HepG2 (cell line): ENCODE data around the gene DPM1. TPM values are rescaled to one million over a fixed set of nuclear protein-coding genes. Genes with fewer than 3 reads are reported as not detected.

Source experiments
- ATAC-seq: fragments of 200-7000 bp; cut with Tn5 transposase; 3 replicates; pipeline ENCODE4 v1.9.1; 2020; ENCODE audit warnings: mild to moderate bottlenecking, moderate library complexity
- BruUV-seq: library from RNA; stranded (reverse); fragments of 400-500 nt; replicated peaks from 2 replicates; lab custom pipeline; 2021; lab: Mats Ljungman, UMichigan
- CTCF ChIA-PET: fragments of 300-600 bp; formaldehyde crosslinking; extraction: SDS; loops from one replicate; lab custom pipeline; 2021; ENCODE audit warnings: low total read pairs, inconsistent platforms, low intra/inter-chr PET ratio; lab: Yijun Ruan, JAX
- POLR2A ChIA-PET: fragments of 350-600 bp; sonication (Branson Sonifier 250); formaldehyde crosslinking; loops from one replicate; lab custom pipeline; 2020; ENCODE audit warnings: antibody characterized with exemption, inconsistent platforms; lab: Yijun Ruan, JAX
- DNase-seq: peaks from one replicate; pipeline ENCODE4 v3.0.0-alpha.2; 2015; ENCODE audit warnings: low spot score
- FAIRE-seq: peaks from 3 replicates; lab custom pipeline; 2011; peaks lifted over from hg19 to GRCh38; lab: Jason Lieb, UNC
- H2AFZ ChIP-seq: one replicate; pipeline ENCODE4 v1.6.1; 2011; ENCODE audit warnings: low read length, inconsistent platforms
- H3K27ac ChIP-seq: fragments of 300-600 bp; 3 replicates; pipeline ENCODE4 v1.8.0; 2011; ENCODE audit warnings: mixed run types, mild to moderate bottlenecking, mixed read lengths, low read length, inconsistent platforms; ENCODE audit not compliant: insufficient read depth; ENCODE audit errors: extremely low read length
- H3K27me3 ChIP-seq, 2 experiments: fragments of 200-600 bp in 1 of 2; 2 replicates in 1 of 2; 3 replicates in 1 of 2; pipeline versions ENCODE4 v1.6.0 to v1.8.0; 2011; ENCODE audit warnings: low read length in 2 of 2, mild to moderate bottlenecking in 2 of 2, moderate library complexity in 2 of 2, inconsistent platforms in 1 of 2; ENCODE audit not compliant: insufficient read depth in 2 of 2, control insufficient read depth in 1 of 2
- H3K36me3 ChIP-seq, 2 experiments: fragments of 200-600 bp in 1 of 2; replicated peaks in 1 of 2; 2 replicates in 1 of 2; 3 replicates in 1 of 2; pipeline versions ENCODE4 v1.5.1 to v1.8.0; 2011; ENCODE audit warnings: low read length in 2 of 2, inconsistent platforms in 1 of 2; ENCODE audit not compliant: insufficient read depth in 2 of 2, control insufficient read depth in 1 of 2
- H3K4me1 ChIP-seq: 2 replicates; pipeline ENCODE4 v1.5.1; 2012; ENCODE audit warnings: low read length, inconsistent platforms; ENCODE audit not compliant: insufficient read depth
- H3K4me2 ChIP-seq: 2 replicates; pipeline ENCODE4 v1.6.0; 2011; ENCODE audit warnings: low read depth, low read length, inconsistent platforms
- H3K4me3 ChIP-seq, 3 experiments: fragments of 200-600 bp in 1 of 3; sonication (generic), shearing (Covaris generic) in 1 of 3; replicated peaks in 1 of 3; 2 replicates each; pipeline ENCODE4 v1.5.1; 2011 to 2016; ENCODE audit warnings: low read length in 3 of 3, inconsistent platforms in 2 of 3, low read depth in 2 of 3, mild to moderate bottlenecking in 2 of 3, control low read depth in 1 of 3, mixed read lengths in 1 of 3; ENCODE audit not compliant: insufficient read depth in 1 of 3
- H3K79me2 ChIP-seq: one replicate; pipeline ENCODE4 v1.6.1; 2011; ENCODE audit warnings: low read length, inconsistent platforms; ENCODE audit not compliant: insufficient read depth
- H3K9ac ChIP-seq: 2 replicates; pipeline ENCODE4 v1.6.0; 2011; ENCODE audit warnings: mild to moderate bottlenecking, low read depth, low read length, inconsistent platforms; ENCODE audit not compliant: insufficient read depth
- H3K9me3 ChIP-seq: 2 replicates; pipeline ENCODE4 v1.5.1; 2012; ENCODE audit warnings: mild to moderate bottlenecking, low read length
- H4K20me1 ChIP-seq: 2 replicates; pipeline ENCODE4 v1.6.0; 2011; ENCODE audit warnings: inconsistent platforms, mild to moderate bottlenecking, low read length, moderate library complexity; ENCODE audit not compliant: insufficient read depth
- MIXL1 ChIP-seq: IDR thresholded peaks from 2 replicates; pipeline ENCODE4 v1.6.1; 2016
- MTF2 ChIP-seq: sonication (generic); formaldehyde crosslinking; IDR thresholded peaks from 2 replicates; pipeline ENCODE4 v1.5.0; 2020; ENCODE audit warnings: missing genetic modification reagents, borderline replicate concordance
- SOX5 ChIP-seq: IDR thresholded peaks from 2 replicates; pipeline ENCODE4 v1.6.1; 2016; ENCODE audit warnings: borderline replicate concordance
- TFDP2 ChIP-seq: sonication (generic); formaldehyde crosslinking; IDR thresholded peaks from 2 replicates; pipeline ENCODE4 v1.4.0; 2020; ENCODE audit warnings: missing genetic modification reagents
- WIZ ChIP-seq: sonication (generic); formaldehyde crosslinking; IDR thresholded peaks from 2 replicates; pipeline ENCODE4 v1.5.1; 2020; ENCODE audit warnings: mild to moderate bottlenecking, missing genetic modification reagents
- ZFY ChIP-seq: sonication (generic); formaldehyde crosslinking; IDR thresholded peaks from 2 replicates; pipeline ENCODE4 v1.4.0; 2020; ENCODE audit warnings: missing genetic modification reagents
- ZNF10 ChIP-seq: sonication (generic); formaldehyde crosslinking; IDR thresholded peaks from 2 replicates; pipeline ENCODE4 v1.4.0; 2020; ENCODE audit warnings: mild to moderate bottlenecking, low read depth, missing genetic modification reagents, borderline replicate concordance
- ZNF124 ChIP-seq: sonication (generic); formaldehyde crosslinking; IDR thresholded peaks from 2 replicates; pipeline ENCODE4 v1.4.0; 2020; ENCODE audit warnings: missing genetic modification reagents
- ZNF33A ChIP-seq: sonication (generic); formaldehyde crosslinking; IDR thresholded peaks from 2 replicates; pipeline ENCODE4 v1.5.1; 2020; ENCODE audit warnings: missing genetic modification reagents, mild to moderate bottlenecking, moderate library complexity, borderline replicate concordance
- ZNF513 ChIP-seq: sonication (generic); formaldehyde crosslinking; conservative IDR thresholded peaks from 2 replicates; pipeline ENCODE4 v1.5.0; 2020; ENCODE audit warnings: missing genetic modification reagents
- WGBS: methylation state at CpG from one replicate; pipeline ENCODE4 v1.1.6; 2017; ENCODE audit warnings: low lambda C conversion rate; 5-methylcytosine and 5-hydroxymethylcytosine counted together
- in situ Hi-C: cut with HindIII; loops from 2 replicates; pipeline ENCODE4 v1.10.0; 2017; ENCODE audit warnings: low pct_unique_long_range_greater_than_20kb; ENCODE audit not compliant: extremely low pct_ligation_motif_present
- intact Hi-C: fragments of 100-400 bp; cut with micrococcal nuclease; formaldehyde crosslinking; loops from one replicate; pipeline ENCODE4 v1.10.0; 2022; ENCODE audit not compliant: unreplicated experiment
- polyA plus RNA-seq, 8 experiments: library from polyadenylated mRNA; depleted of rRNA in 3 of 8; stranded (reverse) in 7 of 8; unstranded in 1 of 8; fragments of >200 nt; fragmentation: Illumina TruSeq in 4 of 8; extraction: Trizol in 4 of 8; gene quantifications; 2 replicates each; pipeline versions ENCODE4 v1.2.1 to v1.2.3, GENCODE V29; 2011 to 2016; ENCODE audit warnings: low read depth in 4 of 8, missing spikeins in 1 of 8, mixed read lengths in 1 of 8; ENCODE audit not compliant: insufficient read depth in 1 of 8
- total RNA-seq, 5 experiments: library from RNA; depleted of rRNA; stranded (reverse); fragments of >200 nt; fragmentation: Illumina TruSeq; extraction: Trizol; gene quantifications; 2 replicates each; pipeline ENCODE4 v1.2.3, GENCODE V29; 2016; ENCODE audit warnings: low read depth in 1 of 5

DPM1 gene
- total and polyA plus RNA-seq, 2 of the 13 experiments (the other 11 are each of a cell fraction or from before 2014, with no cell fraction given) = 83.2 to 161 TPM

GRCh38 chr20:51001430-51002265 lies 43.3 kb upstream of the DPM1 start:
- FAIRE-seq = no peak
- no peak overlapping the region for H3K27ac ChIP-seq
- no TSS peak for BruUV-seq
- H3K9ac ChIP-seq = no peak overlapping the region
- peaks cover 9 to 72% of the 10 kb centered on the region in 2 experiments for H3K27me3 ChIP-seq
- ChIA-PET POLR2A (no interaction called here), CTCF (no interaction called here)
- TF ChIP-seq WIZ (no peak), MIXL1 (CRISPR knock-in tag) (no peak), SOX5 (CRISPR knock-in tag) (no peak), ZNF10 (CRISPR knock-in tag) (no peak), ZNF124 (CRISPR knock-in tag) (no peak), ZNF513 (no peak), TFDP2 (CRISPR knock-in tag) (no peak), MTF2 (no peak), ZFY (CRISPR knock-in tag) (no peak), ZNF33A (CRISPR knock-in tag) (no peak)
- no peaks in the 10 kb centered on the region for H3K79me2 ChIP-seq
- no peaks in the 10 kb centered on the region for H3K4me1 ChIP-seq
- in situ Hi-C loops (no loop called here), intact Hi-C loops (no loop called here)
- no peaks in the 10 kb centered on the region for H4K20me1 ChIP-seq
- ATAC-seq = no peak
- no peaks in the 10 kb centered on the region for H3K9me3 ChIP-seq
- DNase-seq = no peak
- no peak overlapping the region for H2AFZ ChIP-seq
- WGBS = 21% methylated on average over 20 of the region's 20 CpGs
- H3K4me2 ChIP-seq = no peak overlapping the region
- H3K4me3 ChIP-seq = no peak overlapping the region
- no peaks in the 10 kb centered on the region for H3K36me3 ChIP-seq
